ENCODE results near the gene TMEM255A.

- TF ChIP-seq POLR2A (IDR thresholded peaks at IDR 0.05), result no peak
- no peak for TF ChIP-seq CTCF (IDR thresholded peaks at IDR 0.05 in 4 of 5, conservative IDR thresholded peaks at IDR 0.05 in 1 of 5)
These were observed 45.9 kb upstream of the TMEM255A start for GRCh38 chrX:120357186-120357585.

Measured in gastrocnemius medialis (tissue), 4 donors.